Non-pigmented ciliary epithelial cell (primary cell): ENCODE data around the gene TMIGD3.

Experiments
- DNase-seq: peaks from one replicate; pipeline ENCODE4 v3.0.0-alpha.2; 2010; ENCODE audit warnings: low read depth

Gene TMIGD3

DNA sequence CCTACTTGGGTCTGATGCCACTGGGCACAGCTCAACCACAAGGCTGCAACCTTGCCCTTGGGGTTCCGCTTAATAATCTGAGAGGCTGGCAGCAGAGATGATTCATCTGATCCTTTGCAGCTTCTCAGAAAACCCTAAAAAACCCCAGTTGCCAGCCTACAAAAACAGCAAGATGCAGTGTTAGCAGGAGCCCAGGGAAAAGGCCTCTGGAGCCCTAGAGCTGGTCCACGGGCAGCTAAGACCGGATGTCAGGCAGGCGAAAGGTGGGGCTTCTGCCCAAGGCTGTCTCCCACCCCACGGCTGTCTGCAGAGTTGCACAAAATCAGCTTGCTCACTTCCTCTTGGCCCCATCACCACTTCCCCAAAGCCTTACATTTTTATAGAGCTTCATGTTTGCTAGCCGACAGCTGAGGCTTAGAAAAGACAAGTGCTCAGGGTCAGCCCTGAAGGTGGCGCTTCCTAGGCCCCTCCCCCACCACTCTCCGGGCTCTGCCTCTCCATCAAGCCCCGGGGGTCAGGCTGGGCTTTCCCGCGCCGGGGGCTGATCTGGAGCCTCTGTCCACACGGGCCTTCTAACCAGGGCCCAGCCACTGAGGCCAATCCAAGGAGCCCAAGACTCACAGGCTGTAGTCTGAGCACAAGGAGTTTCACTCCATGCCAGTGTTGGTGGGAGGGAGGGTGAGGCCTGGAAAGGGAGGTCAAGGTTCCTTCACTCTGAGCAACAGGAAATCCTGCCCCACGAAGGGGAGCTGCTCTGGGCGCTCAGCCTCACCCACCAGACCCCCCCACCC lies 4.2 kb upstream of the TMIGD3 start:
- DNase-seq, result no peak

DNA sequence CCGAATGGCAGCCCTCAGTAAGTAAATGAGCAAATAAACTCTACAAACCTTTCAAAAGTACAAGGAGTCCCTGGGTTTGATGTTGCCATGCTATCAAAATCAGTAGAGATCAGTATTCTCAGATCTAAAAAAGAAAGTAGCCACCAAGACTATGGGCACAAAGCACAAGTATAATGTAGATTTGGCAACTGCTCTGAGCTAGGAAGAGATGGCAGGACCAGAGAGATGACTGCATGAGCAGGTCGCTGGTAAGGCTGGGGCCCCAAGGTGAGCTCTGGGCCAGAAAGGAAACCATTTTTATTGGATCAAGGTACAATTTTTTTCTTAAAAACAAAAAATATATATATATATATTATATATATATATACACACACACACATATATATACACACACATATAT lies 3.1 kb upstream of the TMIGD3 start:
- DNase-seq, result no peak

DNA sequence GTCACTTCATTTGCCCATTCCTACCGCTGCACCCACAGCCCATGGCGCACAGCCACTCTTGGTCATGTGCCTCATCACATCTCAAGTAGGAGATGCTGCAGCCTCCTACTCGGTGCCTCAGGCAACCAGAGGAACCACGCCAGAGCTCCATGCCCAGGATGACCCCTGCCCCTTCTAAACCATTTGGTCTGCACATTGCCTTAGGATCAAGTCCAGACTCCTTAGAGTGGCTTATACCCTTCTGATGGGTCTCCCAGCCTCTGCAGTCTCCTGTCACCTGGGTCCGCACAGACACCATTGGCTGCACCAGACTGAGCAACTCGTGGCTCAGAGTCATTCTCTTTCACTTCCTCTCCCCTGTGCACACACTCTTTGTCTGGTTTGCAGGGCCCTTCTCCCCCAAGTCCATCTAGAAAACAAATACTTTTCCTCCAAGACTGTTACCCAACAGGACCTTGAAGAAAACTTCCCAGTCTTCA lies 2.2 kb upstream of the TMIGD3 start:
- DNase-seq, result no peak

DNA sequence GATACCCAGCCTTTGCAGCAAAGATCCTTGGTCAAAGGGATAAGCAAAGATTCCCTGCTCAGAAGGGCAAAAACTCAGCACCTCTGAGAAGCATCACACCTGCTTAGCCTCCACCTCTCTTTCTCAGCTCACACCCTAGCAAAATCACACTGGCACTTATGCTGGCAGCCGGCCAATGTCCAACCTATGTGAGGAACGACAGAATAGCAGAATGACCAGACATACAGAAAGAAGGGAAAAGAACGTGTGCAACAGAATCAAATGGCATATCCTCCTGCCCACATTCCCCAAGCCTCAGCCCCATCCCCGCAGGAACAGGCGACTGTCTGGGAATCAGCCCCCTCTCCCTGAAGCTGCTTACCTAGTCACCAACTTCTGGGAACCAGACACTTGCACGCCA lies 664 bp upstream of the TMIGD3 start:
- no peak for DNase-seq

DNA sequence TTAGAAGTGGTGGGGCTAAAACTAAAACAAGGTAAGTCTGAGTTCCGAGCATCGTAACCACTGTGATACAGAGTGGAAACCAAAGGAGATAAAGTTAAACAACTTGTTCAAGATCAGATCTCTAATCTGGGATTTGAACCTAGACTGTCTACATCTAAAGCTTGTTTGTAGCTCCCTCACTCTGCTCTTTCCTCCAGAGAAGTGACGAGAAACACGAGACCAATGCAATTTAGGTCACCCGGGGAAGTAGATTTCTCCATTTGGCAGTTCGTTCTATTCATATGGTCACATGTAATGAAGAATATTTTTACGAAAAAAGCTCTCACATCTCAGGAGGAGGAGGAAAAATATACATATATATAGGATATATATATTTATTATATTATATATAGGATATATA lies 1.8 kb downstream of the TMIGD3 start:
- DNase-seq, result no peak

DNA sequence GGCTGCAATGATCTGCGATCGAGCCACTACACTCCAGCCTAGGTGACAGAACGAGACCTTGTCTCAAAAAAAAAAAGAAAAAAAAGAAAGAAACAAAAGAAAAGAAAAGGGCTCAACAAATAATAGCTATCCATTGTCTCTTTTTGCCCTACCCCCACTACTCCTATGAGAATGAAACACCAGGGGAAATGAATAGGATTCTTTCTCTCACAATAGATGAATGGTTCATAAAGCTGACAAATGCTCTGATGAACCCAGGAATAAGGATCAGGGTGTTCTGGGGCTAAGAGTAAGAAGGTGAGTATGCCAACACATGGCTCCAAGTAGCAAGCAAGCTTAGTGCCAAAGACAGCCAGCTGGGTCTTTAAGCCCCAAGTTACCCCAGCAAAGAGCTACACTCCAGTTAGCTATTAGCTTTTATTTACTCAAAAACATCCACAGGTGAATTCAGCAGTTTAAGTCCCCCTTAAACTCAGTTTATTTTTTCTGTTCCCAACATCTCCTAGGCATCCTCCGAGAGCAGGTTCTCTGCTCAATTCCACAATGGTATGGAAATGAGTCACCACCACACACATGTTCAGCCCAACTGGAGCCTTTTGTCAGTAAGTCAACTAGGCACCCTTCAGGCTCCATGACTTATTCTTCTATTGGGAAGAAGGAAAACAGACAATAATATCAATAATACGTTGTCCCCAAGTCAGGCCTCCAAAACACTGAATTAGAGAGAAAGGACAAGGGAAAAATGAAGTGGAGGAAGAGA lies 4.2 kb downstream of the TMIGD3 start:
- no peak for DNase-seq

DNA sequence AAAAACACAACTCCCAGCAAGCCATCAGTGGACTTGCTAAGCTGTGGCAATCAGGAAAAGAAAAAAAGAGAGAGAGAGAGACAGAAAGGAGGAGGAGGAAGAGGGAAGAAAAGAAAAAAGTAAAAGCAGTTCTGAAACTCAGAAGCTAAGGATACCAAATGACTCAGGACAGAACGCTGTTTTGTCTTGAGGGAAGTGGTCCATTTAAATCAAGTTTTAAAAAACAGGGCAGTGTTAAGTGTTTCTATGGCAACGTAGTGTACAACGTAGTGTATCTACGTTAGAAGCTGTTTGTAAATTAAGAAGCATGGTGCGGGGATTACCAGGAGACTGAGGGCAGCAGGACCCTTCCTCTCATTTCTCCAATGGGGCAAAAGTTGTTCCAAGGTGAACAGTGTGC lies 5.8 kb downstream of the TMIGD3 start:
- no peak for DNase-seq

DNA sequence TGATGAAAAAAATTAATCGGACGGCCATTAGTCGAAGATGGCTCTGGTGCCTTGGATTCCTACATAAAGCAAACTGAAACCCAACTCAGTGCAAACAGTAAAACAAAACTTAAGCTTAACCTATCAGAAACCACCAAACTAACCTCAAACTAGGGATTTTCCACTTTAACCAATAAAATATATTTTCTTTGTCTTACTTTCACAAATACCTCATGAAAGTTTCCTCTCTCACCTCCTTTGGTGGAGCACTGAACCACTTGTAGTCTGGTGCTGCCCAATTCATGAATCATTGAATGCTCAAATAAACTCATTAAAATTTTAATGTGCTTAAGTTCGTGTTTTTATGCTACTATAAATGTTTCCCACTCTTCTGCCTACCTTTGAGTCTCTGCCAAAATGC lies 7.0 kb downstream of the TMIGD3 start:
- no peak for DNase-seq

DNA sequence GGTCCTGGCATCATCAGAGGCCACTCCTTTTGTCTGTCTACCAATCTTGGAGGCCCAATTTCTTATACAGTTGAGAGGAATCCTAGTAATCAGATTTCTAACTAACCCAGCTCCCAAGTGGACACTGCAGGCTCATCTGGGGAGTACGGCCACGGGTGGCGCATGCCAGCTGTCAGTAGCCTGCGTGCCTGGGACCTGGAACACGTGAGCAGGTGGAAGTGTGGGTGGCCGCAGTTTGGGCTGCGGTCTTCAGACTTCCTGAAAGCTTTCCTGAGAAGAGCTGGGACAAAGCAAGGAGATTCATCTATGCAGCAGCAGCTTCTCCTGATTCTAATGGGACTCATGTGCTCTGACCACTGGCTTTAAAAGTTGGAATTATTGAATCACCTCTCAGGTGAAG lies 12.4 kb downstream of the TMIGD3 start:
- DNase-seq, result no peak

DNA sequence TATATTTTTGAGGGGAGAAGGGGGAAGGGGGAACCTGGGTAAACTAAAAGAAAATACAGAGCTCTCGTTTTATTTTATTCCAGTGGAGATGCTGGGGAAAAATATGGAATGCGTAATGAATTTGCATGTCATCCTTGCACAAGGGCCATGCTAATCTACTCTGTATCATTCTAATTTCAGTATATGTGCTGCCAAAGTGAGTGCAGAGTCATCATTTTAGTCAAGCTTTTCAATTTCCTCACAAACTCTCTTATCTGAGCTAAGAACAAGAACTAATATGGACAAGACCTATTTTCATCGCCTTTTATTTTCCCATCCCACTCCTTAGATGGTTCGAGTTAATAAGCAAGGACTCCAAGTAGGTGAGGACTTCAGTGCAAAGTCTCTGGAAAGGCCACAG lies 13.2 kb downstream of the TMIGD3 start:
- DNase-seq, result no peak

DNA sequence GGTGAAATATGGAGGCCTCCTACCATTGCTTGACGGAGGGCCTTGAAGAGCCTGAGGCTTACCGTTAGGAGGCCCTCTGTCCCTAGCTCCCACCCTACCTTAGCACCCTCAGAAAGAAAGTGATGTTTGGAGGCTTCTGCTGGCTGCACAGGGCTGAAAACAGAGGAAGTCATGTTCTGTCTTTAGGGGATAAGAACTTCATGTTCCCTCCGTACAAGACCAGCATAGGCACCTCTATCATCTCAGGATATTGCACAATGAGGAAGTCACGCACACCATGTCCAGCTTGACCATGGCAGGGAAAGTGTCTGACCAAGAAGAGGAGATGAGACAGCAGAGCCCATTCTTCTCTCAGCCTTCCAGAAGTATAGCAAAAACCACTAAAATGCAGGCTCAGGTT lies 13.8 kb downstream of the TMIGD3 start:
- DNase-seq, result no peak

DNA sequence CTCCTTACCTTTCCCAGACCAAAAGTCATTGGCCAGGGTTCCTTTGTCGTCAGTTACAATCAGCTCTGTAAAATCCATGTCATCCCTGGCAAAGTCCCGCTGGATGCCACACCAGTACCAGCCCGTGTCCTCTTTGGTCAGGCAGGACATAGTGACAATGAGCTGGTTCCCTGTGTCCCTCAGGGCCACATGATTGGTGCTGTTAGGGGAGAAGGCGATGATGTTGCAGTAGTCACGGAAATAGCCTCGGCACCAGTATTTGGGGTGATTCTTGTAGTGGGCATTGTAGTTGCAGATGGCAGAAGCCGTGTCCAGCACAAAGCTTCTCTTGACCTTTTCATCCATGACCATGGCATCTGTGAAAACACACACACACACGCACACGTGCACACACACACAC lies 14.8 kb downstream of the TMIGD3 start:
- no peak for DNase-seq

DNA sequence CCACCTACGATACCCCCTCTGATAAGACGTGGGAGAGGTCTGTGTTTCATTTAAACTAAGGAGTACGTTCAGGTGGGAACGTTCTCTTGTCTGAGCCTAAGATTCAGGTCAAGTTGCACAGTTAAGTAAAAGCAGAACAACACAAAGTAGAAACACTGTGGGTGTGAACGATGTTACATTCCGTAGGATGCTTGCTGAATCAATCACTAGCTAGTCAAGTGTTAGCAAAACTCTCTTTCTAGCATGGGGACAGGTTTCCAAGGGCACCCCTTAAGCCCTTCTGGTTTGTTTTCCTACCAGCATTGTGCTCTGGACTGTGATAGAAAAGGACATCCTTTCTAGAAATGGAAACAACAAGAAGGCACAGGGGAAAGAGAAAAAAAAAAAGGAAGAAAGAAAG lies 16.3 kb downstream of the TMIGD3 start:
- DNase-seq, result no peak

DNA sequence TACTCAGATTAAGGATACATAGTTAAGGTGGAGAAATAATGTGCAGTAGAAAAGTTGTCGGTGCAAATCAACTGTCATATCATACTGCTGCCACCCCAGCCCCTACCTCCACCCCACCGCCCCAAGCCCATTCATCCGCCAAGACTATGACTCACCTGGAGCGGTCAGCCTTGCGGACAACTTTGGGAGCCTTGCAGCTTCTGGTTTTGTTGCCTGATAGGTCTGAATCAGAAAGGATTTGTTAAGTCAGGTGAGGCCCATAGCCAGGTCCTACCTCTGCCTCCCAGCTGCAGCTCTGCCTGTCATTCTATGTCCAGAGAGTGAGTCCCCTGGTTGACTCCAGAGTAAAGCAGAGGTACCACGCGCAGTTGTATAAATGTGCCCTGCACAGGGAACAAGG lies 17.0 kb downstream of the TMIGD3 start:
- DNase-seq, result no peak

DNA sequence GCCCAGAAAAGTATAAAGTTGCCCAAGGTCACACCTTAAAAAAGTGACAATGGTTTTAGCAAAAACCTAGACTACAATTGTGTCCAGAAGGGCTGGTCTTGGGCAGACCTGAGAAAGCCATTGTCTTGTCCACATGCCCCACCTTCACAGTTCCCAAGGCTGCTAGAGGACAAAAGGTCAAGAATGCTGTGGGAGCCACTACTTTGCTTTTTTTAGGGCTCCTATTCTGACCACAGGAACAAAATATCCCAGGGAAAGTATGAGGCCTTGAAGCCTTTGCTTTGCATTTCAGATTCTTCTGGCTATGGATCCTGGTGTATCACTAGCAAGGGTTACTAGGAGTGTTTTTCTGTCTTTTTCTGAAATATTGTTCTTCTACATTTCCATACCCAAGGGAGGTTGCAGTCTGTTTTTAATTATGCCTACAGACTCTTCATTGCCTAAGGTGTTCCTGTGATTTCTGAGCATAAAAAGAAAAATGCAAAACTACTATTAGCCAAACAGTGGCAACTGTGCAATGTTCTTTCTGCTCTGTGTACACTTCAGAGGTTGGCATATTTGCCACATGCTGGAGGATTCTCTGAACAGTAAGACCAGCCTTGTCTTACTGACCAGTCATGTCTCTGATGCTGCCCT lies 18.9 kb downstream of the TMIGD3 start:
- no peak for DNase-seq

DNA sequence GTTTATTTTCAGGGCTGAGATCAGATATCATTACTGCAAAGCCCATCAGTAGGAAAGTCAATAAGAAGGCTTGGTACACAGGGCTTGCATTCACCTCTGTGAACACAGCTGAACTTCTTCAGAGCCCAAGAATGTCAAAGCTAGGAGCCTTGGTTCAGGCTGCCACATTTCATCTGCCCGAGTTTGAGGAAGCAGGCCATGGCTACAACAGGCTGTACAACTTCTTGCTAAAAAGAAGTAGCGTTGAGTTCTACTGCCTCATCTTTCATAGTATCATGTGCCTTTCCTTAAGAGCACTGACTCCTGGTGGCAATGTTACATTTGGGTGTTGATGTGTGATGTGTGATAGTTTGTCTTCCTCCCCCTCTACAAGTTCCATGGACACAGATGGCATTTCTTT lies 19.6 kb downstream of the TMIGD3 start:
- DNase-seq, result no peak

DNA sequence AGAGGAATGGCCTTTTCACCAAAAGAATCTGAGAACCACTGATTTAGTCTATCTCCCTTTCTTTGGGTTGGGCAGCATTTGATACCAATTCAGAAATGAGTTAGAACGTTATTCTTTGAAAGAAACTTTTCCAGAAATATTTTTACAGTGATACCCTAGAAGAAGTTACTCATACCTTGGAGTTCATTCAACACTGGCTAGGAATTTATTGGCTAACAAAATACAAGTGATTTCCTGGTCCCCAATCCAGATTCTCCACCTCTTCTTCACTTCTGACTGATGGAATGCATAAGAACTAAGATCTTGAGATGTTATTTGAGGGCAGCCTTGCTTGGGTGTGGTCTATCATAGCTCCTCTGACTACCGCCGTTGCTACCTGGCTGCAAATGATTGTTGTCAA lies 20.3 kb downstream of the TMIGD3 start:
- DNase-seq, result no peak

DNA sequence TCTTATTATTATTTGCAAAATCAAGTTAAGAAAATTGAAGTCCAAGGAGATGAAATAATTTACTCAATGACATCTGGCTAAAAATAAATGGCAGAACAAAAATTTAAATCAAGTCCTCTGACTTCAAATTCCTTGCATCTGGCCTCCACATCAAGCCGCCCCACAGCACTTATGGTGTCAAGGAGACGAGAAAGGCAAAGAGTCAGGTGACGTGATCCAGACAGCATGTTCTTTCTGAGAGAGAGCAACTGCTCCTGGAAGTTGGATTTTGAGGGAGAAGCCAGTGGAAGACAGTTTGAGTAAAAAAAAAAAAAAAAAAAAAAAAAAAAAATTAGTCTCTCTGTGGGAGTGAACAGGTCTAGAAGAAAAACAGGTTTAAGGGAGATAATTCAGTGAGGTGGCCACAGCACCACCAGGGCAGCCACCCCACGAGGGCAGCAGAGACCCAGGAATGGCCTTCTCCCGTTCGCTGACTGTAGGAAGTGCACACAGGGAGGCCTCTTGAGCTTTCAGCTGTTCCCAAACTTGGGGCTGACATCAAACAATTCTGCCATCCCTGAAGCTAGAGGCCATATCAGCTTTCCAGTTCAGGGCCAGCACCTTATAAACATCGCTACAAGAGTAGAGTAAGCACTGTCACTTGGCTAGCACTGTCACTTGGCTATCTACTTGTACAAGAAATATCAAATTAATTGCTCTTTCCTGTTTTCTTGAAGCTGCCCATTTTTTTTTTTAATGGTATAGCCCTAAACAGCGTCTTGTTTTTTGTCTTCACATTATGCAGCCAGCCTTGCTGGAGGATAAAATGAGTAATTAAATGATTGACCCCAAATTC lies 21.8 kb downstream of the TMIGD3 start:
- DNase-seq, result no peak

DNA sequence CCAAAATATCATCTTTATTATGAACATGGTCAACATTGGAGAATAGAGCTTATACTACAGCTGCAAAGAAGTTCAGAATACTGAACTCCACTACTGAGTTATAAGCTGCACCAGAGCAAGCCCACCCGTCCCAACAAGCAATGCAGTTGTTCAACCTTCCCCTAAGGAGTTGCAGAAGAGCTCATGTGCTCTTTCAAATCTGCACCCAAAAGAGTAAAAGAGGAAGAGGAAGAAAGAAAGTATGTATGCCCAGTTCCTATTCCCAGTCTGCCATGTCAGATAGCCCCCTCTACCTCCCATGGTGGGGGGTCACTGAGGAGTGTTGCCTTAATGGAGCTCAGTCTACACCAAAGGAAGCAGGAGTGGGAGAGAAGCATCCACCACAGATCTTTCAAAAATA lies 22.8 kb downstream of the TMIGD3 start:
- DNase-seq, result no peak

DNA sequence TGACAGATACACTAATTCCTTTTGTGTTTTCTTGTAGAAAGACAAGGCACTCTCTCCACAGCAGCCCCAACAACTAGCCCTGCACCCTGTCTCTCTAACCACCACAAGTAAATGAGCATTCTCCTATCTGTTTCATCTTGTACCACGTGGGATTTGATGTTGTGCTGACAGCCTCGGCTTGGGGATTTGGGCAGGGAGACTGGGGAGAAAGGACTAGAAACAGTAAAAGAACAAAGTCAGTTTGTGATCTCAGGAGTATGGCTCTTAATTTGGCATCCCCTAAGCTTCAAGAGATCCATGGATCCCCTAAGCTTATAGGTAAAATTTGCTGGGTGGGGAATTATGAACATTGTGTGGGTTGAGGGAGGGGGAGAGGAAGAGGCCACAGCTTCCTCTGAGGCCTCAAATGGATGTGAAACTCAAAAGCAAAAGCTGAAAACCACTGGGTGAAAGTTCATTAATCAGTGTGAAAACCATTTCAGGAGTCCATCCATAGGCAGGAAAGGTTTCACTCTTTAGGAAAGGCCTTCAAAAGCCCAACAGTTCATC lies 26.6 kb downstream of the TMIGD3 start:
- DNase-seq, result no peak

DNA sequence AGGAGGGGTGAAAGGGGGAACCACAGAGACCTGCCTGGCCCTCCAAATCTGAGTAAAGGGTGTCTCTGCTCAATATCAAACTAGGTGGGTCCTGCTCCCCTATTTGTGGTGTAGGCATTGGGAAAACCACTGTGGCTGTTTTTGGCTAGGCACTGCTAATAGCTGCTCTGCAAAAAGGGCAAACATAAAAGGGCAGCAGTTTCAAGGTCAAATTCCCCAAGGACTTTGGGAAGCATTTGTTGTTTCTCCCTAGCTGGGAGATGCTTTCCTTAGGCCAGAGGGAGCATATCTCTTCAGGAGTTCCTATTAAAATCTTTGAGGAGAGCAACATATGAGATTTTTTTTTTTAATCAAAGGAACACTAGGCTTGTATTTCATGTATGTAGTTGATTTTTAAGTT lies 27.2 kb downstream of the TMIGD3 start:
- DNase-seq, result no peak

DNA sequence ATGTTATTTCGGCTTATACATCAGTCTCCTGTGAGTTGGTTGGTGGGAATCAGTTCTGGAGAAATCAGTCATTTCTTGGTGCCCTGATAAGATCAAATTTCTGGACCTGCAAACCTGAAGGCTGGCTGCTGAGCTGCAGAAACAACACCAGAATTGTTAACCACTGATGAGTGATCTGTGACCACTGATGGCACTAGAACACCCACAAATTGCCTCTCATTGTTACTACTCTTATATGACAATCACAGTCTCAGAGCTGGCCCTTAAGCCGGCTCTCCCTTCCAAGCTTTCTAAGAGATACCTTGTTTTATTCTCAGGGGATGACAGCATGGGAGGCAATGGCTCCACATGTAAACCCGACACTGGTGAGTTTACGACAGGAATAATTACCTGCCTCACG lies 27.7 kb downstream of the TMIGD3 start:
- DNase-seq, result no peak
